ENCODE results near the gene TTC34.
A peak's percentile ranks its signal among the peaks of the same experiment; 100 is the strongest.
"Not testable (repeated sequence)": the region's sequence is repeated elsewhere in the genome, so short reads cannot be mapped to it uniquely, and the experiment has no call there.

Gene TTC34

GRCh38 chr1:2676726-2677125, 124.8 kb downstream of the TTC34 start:
- not testable (repeated sequence) for DNase-seq (ENCODE audit: low read depth)

- not testable (repeated sequence) for DNase-seq (ENCODE audit: low read depth)
Measured at GRCh38 chr1:2671656-2672055, 129.8 kb downstream of the TTC34 start.

GRCh38 chr1:2659806-2660205, 141.7 kb downstream of the TTC34 start:
- DNase-seq (ENCODE audit: low read depth): not testable (repeated sequence)

GRCh38 chr1:2657909-2658308, 143.6 kb downstream of the TTC34 start:
- DNase-seq (ENCODE audit: low read depth): not testable (repeated sequence)

GRCh38 chr1:2657124-2657523, 144.4 kb downstream of the TTC34 start:
- DNase-seq (ENCODE audit: low read depth): not testable (repeated sequence)

GRCh38 chr1:2655598-2656434, 145.7 kb downstream of the TTC34 start:
- not testable (repeated sequence) for DNase-seq (ENCODE audit: low read depth)

GRCh38 chr1:2654443-2654948, 147.0 kb downstream of the TTC34 start:
- DNase-seq (ENCODE audit: low read depth): not testable (repeated sequence)

GRCh38 chr1:2653741-2654442, 147.6 kb downstream of the TTC34 start:
- DNase-seq (ENCODE audit: low read depth): not testable (repeated sequence)

- not testable (repeated sequence) for DNase-seq (ENCODE audit: low read depth)
Measured at GRCh38 chr1:2652926-2653571, 148.4 kb downstream of the TTC34 start.

GRCh38 chr1:2652152-2652925, 149.2 kb downstream of the TTC34 start:
- not testable (repeated sequence) for DNase-seq (ENCODE audit: low read depth)

GRCh38 chr1:2650967-2651645, 150.4 kb downstream of the TTC34 start:
- DNase-seq (ENCODE audit: low read depth): no peak

GRCh38 chr1:2646837-2647236, 154.7 kb downstream of the TTC34 start:
- no peak for DNase-seq (ENCODE audit: low read depth)

- DNase-seq (ENCODE audit: low read depth): no peak
Measured at GRCh38 chr1:2645776-2646175, 155.7 kb downstream of the TTC34 start.

GRCh38 chr1:2645143-2645542, 156.3 kb downstream of the TTC34 start:
- DNase-seq (ENCODE audit: low read depth): no peak

GRCh38 chr1:2644591-2645101, 156.8 kb downstream of the TTC34 start:
- no peak for DNase-seq (ENCODE audit: low read depth)

GRCh38 chr1:2644171-2644570, 157.3 kb downstream of the TTC34 start:
- DNase-seq (ENCODE audit: low read depth): no peak

GRCh38 chr1:2643414-2644077, 157.9 kb downstream of the TTC34 start:
- no peak for DNase-seq (ENCODE audit: low read depth)

GRCh38 chr1:2642560-2643413, 158.7 kb downstream of the TTC34 start:
- DNase-seq (ENCODE audit: low read depth): peak; percentile 27

GRCh38 chr1:2642131-2642559, 159.3 kb downstream of the TTC34 start:
- DNase-seq (ENCODE audit: low read depth): no peak

Data from GM04503 (cell line).